Liver (tissue), 3 donors: ENCODE data around the gene NKTR.

Experiments used
- CTCF ChIP-seq: fragments of 150-350 bp; IDR thresholded peaks from 2 replicates; pipeline ENCODE4 v1.5.1; 2017; ENCODE audit warnings: improper control_type of control experiment, low read depth, low read length; ENCODE audit not compliant: missing input control
- HNF4A ChIP-seq, 2 donors: conservative IDR thresholded peaks; 2 replicates each; pipeline ENCODE4 v1.6.1; 2016; ENCODE audit warnings: antibody characterized with exemption in 2 of 2, mild to moderate bottlenecking in 2 of 2
- JUND ChIP-seq, 2 donors: IDR thresholded peaks; 2 replicates each; pipeline ENCODE4 v1.6.1; 2016; ENCODE audit warnings: antibody characterized with exemption in 2 of 2
- SP1 ChIP-seq: IDR thresholded peaks from 2 replicates; pipeline ENCODE4 v1.6.1; 2018; ENCODE audit warnings: antibody characterized with exemption, mild to moderate bottlenecking
- donor health status: healthy.
- donor health status: healthy.

GRCh38 chr3:42692667-42693529 lies 92.4 kb downstream of the NKTR start:
- TF ChIP-seq SP1 (no peak), CTCF (no peak), HNF4A (conservative IDR thresholded peaks at IDR 0.05) (no peak), JUND (IDR thresholded peaks at IDR 0.05) (no peak)
